H9 (cell line): Measurements from ENCODE around the gene MAGI1. TPM values are rescaled to one million over a fixed set of nuclear protein-coding genes. Genes with fewer than 3 reads are reported as not detected.

ENCODE experiments used
- DNase-seq: peaks from one replicate; pipeline ENCODE4 v3.0.0-alpha.2; 2017
- H2AFZ ChIP-seq: one replicate; pipeline ENCODE4 v1.6.1; 2013; ENCODE audit warnings: mild to moderate bottlenecking, low read length, control low read depth, moderate library complexity
- H2AK5ac ChIP-seq: 2 replicates; pipeline ENCODE4 v1.6.1; 2013; ENCODE audit warnings: low read length, control low read depth, mixed read lengths; ENCODE audit not compliant: insufficient read length
- H2BK120ac ChIP-seq: one replicate; pipeline ENCODE4 v1.6.1; 2013; ENCODE audit warnings: low read depth, mild to moderate bottlenecking, low read length, control low read depth, inconsistent platforms; ENCODE audit not compliant: poor library complexity, severe bottlenecking
- H2BK12ac ChIP-seq: 2 replicates; pipeline ENCODE4 v1.6.1; 2013; ENCODE audit warnings: low read length, control low read depth, mixed read lengths, low read depth; ENCODE audit not compliant: insufficient read length
- H2BK15ac ChIP-seq: 2 replicates; pipeline ENCODE4 v1.6.1; 2013; ENCODE audit warnings: low read depth, low read length, control low read depth
- H2BK20ac ChIP-seq: one replicate; pipeline ENCODE4 v1.6.1; 2013; ENCODE audit warnings: low read depth, mild to moderate bottlenecking, low read length, control low read depth, inconsistent platforms; ENCODE audit not compliant: poor library complexity, severe bottlenecking
- H2BK5ac ChIP-seq: 2 replicates; pipeline ENCODE4 v1.6.1; 2013; ENCODE audit warnings: low read length, control low read depth, mixed read lengths; ENCODE audit not compliant: insufficient read length
- H3K14ac ChIP-seq: 2 replicates; pipeline ENCODE4 v1.6.1; 2013; ENCODE audit warnings: low read length, control low read depth; ENCODE audit not compliant: insufficient read depth
- H3K18ac ChIP-seq: 2 replicates; pipeline ENCODE4 v1.6.1; 2013; ENCODE audit warnings: low read depth, mild to moderate bottlenecking, mixed read lengths, low read length, control low read depth; ENCODE audit not compliant: insufficient read length
- H3K23ac ChIP-seq: 2 replicates; pipeline ENCODE4 v1.6.1; 2013; ENCODE audit warnings: low read length, control low read depth, mixed read lengths, low read depth; ENCODE audit not compliant: insufficient read length
- H3K23me2 ChIP-seq: 2 replicates; pipeline ENCODE4 v1.6.1; 2013; ENCODE audit warnings: low read depth, mild to moderate bottlenecking, mixed read lengths, low read length, control low read depth; ENCODE audit not compliant: insufficient read length, poor library complexity, severe bottlenecking
- H3K27ac ChIP-seq: 2 replicates; pipeline ENCODE4 v1.5.1; 2013; ENCODE audit warnings: low read length, control low read depth, mixed read lengths, low read depth; ENCODE audit not compliant: insufficient read length
- H3K27me3 ChIP-seq: 2 replicates; pipeline ENCODE4 v1.6.1; 2013; ENCODE audit warnings: low read length, control low read depth, inconsistent platforms; ENCODE audit not compliant: insufficient read depth
- H3K4ac ChIP-seq: 2 replicates; pipeline ENCODE4 v1.6.1; 2013; ENCODE audit warnings: low read depth, mild to moderate bottlenecking, control low read depth, inconsistent platforms, low read length, moderate library complexity
- H3K4me1 ChIP-seq: 2 replicates; pipeline ENCODE4 v1.6.1; 2013; ENCODE audit warnings: low read length, control low read depth, inconsistent platforms; ENCODE audit not compliant: insufficient read depth
- H3K4me2 ChIP-seq: 2 replicates; pipeline ENCODE4 v1.6.1; 2013; ENCODE audit warnings: low read length, control low read depth, mixed read lengths; ENCODE audit not compliant: insufficient read length, insufficient read depth
- H3K56ac ChIP-seq: 2 replicates; pipeline ENCODE4 v1.6.1; 2013; ENCODE audit warnings: low read depth, mild to moderate bottlenecking, mixed read lengths, low read length, control low read depth; ENCODE audit not compliant: insufficient read length
- H3K79me1 ChIP-seq: 2 replicates; pipeline ENCODE4 v1.6.1; 2013; ENCODE audit warnings: low read depth, mild to moderate bottlenecking, moderate library complexity, low read length, control low read depth, inconsistent platforms; ENCODE audit not compliant: insufficient read depth, poor library complexity, severe bottlenecking
- H3K79me2 ChIP-seq: 2 replicates; pipeline ENCODE4 v1.6.1; 2013; ENCODE audit warnings: low read length, control low read depth, inconsistent platforms; ENCODE audit not compliant: insufficient read depth
- H3K9ac ChIP-seq: 2 replicates; pipeline ENCODE4 v1.6.1; 2013; ENCODE audit warnings: low read length, control low read depth, mixed read lengths; ENCODE audit not compliant: insufficient read length; ENCODE audit errors: extremely low read depth
- H3K9me3 ChIP-seq: one replicate; pipeline ENCODE4 v1.6.1; 2013; ENCODE audit warnings: low read depth, low read length, inconsistent platforms; ENCODE audit not compliant: control insufficient read depth
- H3T11ph ChIP-seq: one replicate; pipeline ENCODE4 v1.6.1; 2013; ENCODE audit warnings: mild to moderate bottlenecking, low read length, control low read depth, inconsistent platforms
- H4K20me1 ChIP-seq: one replicate; pipeline ENCODE4 v1.6.1; 2013; ENCODE audit not compliant: control insufficient read depth, insufficient read length, insufficient read depth
- H4K5ac ChIP-seq: 2 replicates; pipeline ENCODE4 v1.6.1; 2013; ENCODE audit warnings: low read depth, mild to moderate bottlenecking, mixed read lengths, low read length, control low read depth; ENCODE audit not compliant: insufficient read length
- H4K8ac ChIP-seq: replicated peaks from 2 replicates; pipeline ENCODE4 v1.6.1; 2013; ENCODE audit warnings: low read length, control low read depth, mixed read lengths, low read depth; ENCODE audit not compliant: insufficient read length
- H4K91ac ChIP-seq: 2 replicates; pipeline ENCODE4 v1.6.1; 2013; ENCODE audit warnings: low read depth, mild to moderate bottlenecking, moderate library complexity, mixed read lengths, low read length, control low read depth; ENCODE audit not compliant: insufficient read length
- H3K27ac Mint-ChIP-seq, 3 experiments: 2 replicates in 2 of 3; 3 replicates in 1 of 3; pipeline ENCODE4 v1.8.0; 2020 to 2021; ENCODE audit warnings: mixed read lengths in 3 of 3, mild to moderate bottlenecking in 1 of 3, moderate library complexity in 1 of 3
- H3K27me3 Mint-ChIP-seq: 2 replicates; pipeline ENCODE4 v1.8.0; 2021; ENCODE audit warnings: low read depth, mild to moderate bottlenecking, moderate library complexity, mixed read lengths
- H3K36me3 Mint-ChIP-seq, 3 experiments: 2 replicates in 2 of 3; 3 replicates in 1 of 3; pipeline ENCODE4 v1.8.0; 2020 to 2021; ENCODE audit warnings: low read depth in 3 of 3, mixed read lengths in 3 of 3; ENCODE audit not compliant: insufficient read depth in 1 of 3
- H3K4me1 Mint-ChIP-seq, 2 experiments: 2 replicates each; pipeline ENCODE4 v1.8.0; 2020; ENCODE audit warnings: mixed read lengths in 2 of 2
- H3K4me3 Mint-ChIP-seq, 2 experiments: 2 replicates in 1 of 2; 3 replicates in 1 of 2; pipeline ENCODE4 v1.8.0; 2020 to 2021; ENCODE audit warnings: mild to moderate bottlenecking in 2 of 2, mixed read lengths in 2 of 2, moderate library complexity in 1 of 2
- H3K9me3 Mint-ChIP-seq, 2 experiments: 2 replicates in 1 of 2; 3 replicates in 1 of 2; pipeline ENCODE4 v1.8.0; 2020; ENCODE audit warnings: mild to moderate bottlenecking in 2 of 2, mixed read lengths in 2 of 2, moderate library complexity in 1 of 2
- CTCF ChIP-seq: fragments of 200-600 bp; sonication (generic); conservative IDR thresholded peaks from 3 replicates; pipeline ENCODE4 v1.8.0; 2021; ENCODE audit warnings: antibody characterized with exemption, mild to moderate bottlenecking
- WGBS: extraction: QIAGEN DNeasy Blood & Tissue Kit; methylation state at CpG from one replicate; pipeline ENCODE4 v1.1.7; 2013; ENCODE audit warnings: missing lambda C conversion rate, low lambda C conversion rate, mixed read lengths; ENCODE audit not compliant: insufficient read length; ENCODE audit errors: extremely low coverage; 5-methylcytosine and 5-hydroxymethylcytosine counted together
- total RNA-seq: library from RNA; stranded (reverse); gene quantifications from 2 replicates; pipeline ENCODE4 v1.2.1, GENCODE V29; 2021

MAGI1 gene
- total RNA-seq, 1 experiment from 2014 or later = 65.7 TPM

- H2BK120ac ChIP-seq = no peak overlapping the region
- H3K27me3 ChIP-seq = no peaks in the 10 kb centered on the region
- no peak overlapping the region for H4K5ac ChIP-seq
- H4K8ac ChIP-seq = no peak overlapping the region
- no peak overlapping the region for H2AFZ ChIP-seq
- no peak overlapping the region for H3T11ph ChIP-seq
- H2BK5ac ChIP-seq = no peak overlapping the region
- Mint-ChIP-seq H3K27ac (no peak overlapping the region), H3K4me1 (peaks cover 36% of the 10 kb centered on the region in 2 experiments), H3K27me3 (no peaks in the 10 kb centered on the region), H3K36me3 (peaks cover 0 to 3% (median 0%) of the 10 kb centered on the region in 3 experiments; a peak in 1 of 7 replicates), H3K9me3 (peaks cover 0 to 7% of the 10 kb centered on the region in 2 experiments; a peak in 3 of 5 replicates), H3K4me3 (no peak overlapping the region)
- H3K4ac ChIP-seq = no peak overlapping the region
- no peak overlapping the region for H2BK20ac ChIP-seq
- no peak overlapping the region for H3K14ac ChIP-seq
- H2BK12ac ChIP-seq = no peak overlapping the region
- no CpG with 5 or more reads among the region's 1 CpG for WGBS
- H3K9ac ChIP-seq = no peak overlapping the region
- no peaks in the 10 kb centered on the region for H3K23me2 ChIP-seq
- no peak for TF ChIP-seq CTCF
- H3K56ac ChIP-seq = no peak overlapping the region
- no peak overlapping the region for H3K23ac ChIP-seq
- H3K27ac ChIP-seq = no peak overlapping the region
- no peak overlapping the region for H3K18ac ChIP-seq
- no peaks in the 10 kb centered on the region for H3K4me1 ChIP-seq
- no peak overlapping the region for H4K91ac ChIP-seq
- no peak overlapping the region for H3K4me2 ChIP-seq
- H2BK15ac ChIP-seq = no peak overlapping the region
- no peaks in the 10 kb centered on the region for H3K79me2 ChIP-seq
- no peaks in the 10 kb centered on the region for H3K79me1 ChIP-seq
- no peak for DNase-seq
- H4K20me1 ChIP-seq = no peaks in the 10 kb centered on the region
- H3K9me3 ChIP-seq = no peaks in the 10 kb centered on the region
- no peak overlapping the region for H2AK5ac ChIP-seq
Observed at GRCh38 chr3:65642883-65643282, 395.8 kb downstream of the MAGI1 start.
